GM13976 (cell line): ENCODE data around the gene TBCE.
"Not testable (repeated sequence)": the region's sequence is repeated elsewhere in the genome, so short reads cannot be mapped to it uniquely, and the experiment has no call there.

Source experiments
- DNase-seq: peaks from one replicate; pipeline ENCODE4 v3.0.0; 2012; ENCODE audit warnings: low spot score
- CTCF ChIP-seq: IDR thresholded peaks from 2 replicates; pipeline ENCODE4 v1.5.1; 2012; ENCODE audit warnings: borderline replicate concordance, mild to moderate bottlenecking; ENCODE audit not compliant: insufficient read depth; ENCODE audit errors: extremely low read depth, missing control alignments, control extremely low read depth
- in situ Hi-C: fragments of 300-500 bp; cut with MboI; formaldehyde crosslinking; loops from one replicate; pipeline ENCODE4 v1.12.0; 2022; ENCODE audit warnings: low sequenced_read_pairs, mixed read lengths, inconsistent platforms; ENCODE audit not compliant: unreplicated experiment

Gene TBCE

GRCh38 chr1:235465066-235465465, 97.8 kb downstream of the TBCE start:
- TF ChIP-seq CTCF, result no peak
- DNase-seq, result no peak
- in situ Hi-C loops, result no loop called here

DNA sequence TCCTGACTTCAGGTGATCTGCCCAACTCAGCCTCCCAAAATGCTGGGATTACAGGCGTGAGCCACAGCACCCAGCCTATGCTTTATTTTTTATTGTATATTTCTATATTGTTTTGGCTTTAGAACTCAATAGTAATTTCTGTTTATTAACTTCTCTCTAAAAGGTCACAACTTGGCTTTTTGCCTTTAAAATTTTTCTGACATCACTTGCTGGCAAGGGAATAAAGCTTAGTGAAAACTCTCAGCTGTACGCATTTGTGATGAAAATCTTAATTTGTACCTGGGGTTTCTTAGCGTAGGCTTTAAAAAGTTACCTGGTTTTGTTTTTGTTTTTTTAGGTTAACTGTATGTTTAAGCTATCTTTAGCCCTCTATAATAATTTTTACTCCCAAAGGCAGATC, 100.8 kb downstream of the TBCE start:
- in situ Hi-C loops, result no loop called here

DNA sequence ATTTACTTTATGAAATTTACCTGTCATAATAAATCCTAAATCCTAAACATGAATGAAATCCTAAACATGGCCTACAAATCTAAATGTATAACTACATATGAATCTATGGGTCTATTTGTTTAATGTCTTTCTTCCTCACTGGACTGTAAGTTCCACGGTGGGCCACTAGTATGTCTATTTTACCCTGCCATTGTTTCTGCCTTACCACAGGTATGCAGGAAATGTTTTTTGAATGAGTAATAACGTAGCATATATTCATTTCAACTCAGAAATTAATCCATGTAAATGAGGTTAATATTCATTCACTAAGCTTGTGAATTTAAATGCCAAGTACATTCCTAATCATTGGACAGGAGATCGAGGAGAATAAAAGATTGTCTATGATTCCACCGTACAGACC, 101.7 kb downstream of the TBCE start:
- in situ Hi-C loops, result no loop called here
- no peak for DNase-seq
- no peak for TF ChIP-seq CTCF

More for the DNA sequence above, 100.8 kb downstream of the TBCE start:
- DNase-seq, result no peak
- TF ChIP-seq CTCF, result no peak

- DNase-seq, in situ Hi-C loops: not testable (repeated sequence)
Measured at GRCh38 chr1:235469897-235470296, 102.7 kb downstream of the TBCE start.

DNA sequence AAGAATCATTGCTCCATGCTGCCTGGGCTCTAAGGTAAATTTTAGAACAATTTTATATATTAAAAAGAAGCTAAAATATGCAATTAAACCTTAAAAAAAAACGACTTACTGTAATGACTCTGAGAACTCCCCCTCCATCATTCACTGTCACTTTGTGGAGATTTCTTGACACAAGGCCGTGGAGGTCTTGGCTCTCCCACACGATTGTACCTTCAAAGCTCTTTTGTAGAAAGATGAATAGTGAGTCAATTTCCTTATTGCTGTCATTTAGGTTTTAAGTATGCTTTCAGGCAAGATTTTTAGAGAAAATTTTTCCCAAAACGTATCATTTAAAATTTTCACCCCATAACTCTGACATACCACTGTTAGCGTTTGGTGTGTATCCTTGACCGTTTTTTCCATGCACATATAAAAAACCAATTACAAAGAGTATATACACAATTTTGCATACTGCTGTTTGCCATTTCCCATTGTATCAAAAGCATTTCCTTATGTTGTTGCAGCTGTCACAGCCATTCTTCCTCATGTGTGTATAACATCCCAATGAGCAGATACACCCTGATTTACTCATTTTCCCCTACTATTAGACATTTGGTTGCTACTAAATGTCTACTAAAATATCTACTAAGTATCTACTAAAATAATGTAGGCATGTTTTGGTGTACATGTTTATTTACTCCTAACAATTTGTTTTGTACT, 103.7 kb downstream of the TBCE start:
- TF ChIP-seq CTCF, result no peak
- in situ Hi-C loops, result no loop called here
- DNase-seq, result no peak

DNA sequence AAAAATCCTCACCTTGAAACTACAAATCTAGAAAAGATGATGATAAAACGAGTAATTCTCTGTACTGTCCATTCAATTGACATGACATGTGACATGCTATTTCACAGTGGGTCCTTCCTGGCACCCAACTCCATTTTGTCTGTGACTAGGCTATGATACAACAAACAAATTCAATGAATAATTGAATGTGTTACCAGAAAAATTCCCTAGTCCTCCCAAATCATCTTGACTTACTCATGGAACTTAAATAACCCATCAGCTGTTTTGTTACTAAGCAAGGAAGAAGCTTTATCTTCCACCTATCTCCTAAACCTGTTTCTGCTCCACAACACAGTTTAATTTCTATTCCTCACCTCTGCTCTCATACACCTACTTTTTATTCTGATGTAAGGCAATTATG, 106.6 kb downstream of the TBCE start:
- in situ Hi-C loops, result no loop called here

More for the DNA sequence above, 106.6 kb downstream of the TBCE start:
- no peak for TF ChIP-seq CTCF
- no peak for DNase-seq
